Hepatocyte (in vitro differentiated cells): ENCODE measurements around the gene OVOL1.

ENCODE experiments used
- EZH2 ChIP-seq: fragments of 200-600 bp; sonication (generic); IDR thresholded peaks from 2 replicates; pipeline ENCODE4 v1.6.1; 2016; ENCODE audit warnings: antibody characterized with exemption, mild to moderate bottlenecking, borderline replicate concordance
- EZH2phosphoT487 ChIP-seq: fragments of 200-600 bp; sonication (generic); IDR thresholded peaks from one replicate; pipeline ENCODE4 v1.6.1; 2018; ENCODE audit warnings: antibody characterized with exemption, mild to moderate bottlenecking, low read depth, moderate library complexity; ENCODE audit not compliant: unreplicated experiment, severe bottlenecking
- TF ChIP-seq, protein P1 (sequence below): fragments of 200-600 bp; sonication (generic); IDR thresholded peaks from 2 replicates; pipeline ENCODE4 v1.5.1; 2016; ENCODE audit warnings: antibody characterized with exemption, mild to moderate bottlenecking; ENCODE audit not compliant: poor library complexity

DNA sequence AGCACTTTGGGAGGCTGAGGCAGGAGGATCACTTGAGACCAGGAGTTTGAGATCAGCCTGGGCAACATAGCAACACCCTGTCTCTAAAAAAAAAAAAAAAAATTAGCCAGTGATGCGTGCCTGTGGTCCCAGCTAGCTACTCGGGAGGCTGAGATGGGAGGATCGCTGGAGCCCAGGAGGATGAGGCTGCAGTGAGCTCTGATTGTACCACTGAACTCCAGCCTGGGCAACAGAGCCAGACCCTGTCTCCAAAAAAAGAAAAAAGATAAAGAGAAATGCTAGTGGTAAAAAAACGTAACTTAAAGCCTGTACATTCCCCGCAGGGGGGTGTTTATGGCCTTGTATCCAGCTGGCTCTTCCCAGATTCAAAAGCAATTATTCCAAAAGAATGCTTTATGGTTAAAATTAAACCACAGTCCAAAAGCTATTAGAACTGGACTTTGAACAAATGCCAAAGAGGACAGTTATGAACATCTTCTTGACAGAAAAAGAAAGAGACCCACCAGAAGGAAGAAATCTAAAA is 30.5 kb downstream of the OVOL1 start:
- TF ChIP-seq, protein P1, sequence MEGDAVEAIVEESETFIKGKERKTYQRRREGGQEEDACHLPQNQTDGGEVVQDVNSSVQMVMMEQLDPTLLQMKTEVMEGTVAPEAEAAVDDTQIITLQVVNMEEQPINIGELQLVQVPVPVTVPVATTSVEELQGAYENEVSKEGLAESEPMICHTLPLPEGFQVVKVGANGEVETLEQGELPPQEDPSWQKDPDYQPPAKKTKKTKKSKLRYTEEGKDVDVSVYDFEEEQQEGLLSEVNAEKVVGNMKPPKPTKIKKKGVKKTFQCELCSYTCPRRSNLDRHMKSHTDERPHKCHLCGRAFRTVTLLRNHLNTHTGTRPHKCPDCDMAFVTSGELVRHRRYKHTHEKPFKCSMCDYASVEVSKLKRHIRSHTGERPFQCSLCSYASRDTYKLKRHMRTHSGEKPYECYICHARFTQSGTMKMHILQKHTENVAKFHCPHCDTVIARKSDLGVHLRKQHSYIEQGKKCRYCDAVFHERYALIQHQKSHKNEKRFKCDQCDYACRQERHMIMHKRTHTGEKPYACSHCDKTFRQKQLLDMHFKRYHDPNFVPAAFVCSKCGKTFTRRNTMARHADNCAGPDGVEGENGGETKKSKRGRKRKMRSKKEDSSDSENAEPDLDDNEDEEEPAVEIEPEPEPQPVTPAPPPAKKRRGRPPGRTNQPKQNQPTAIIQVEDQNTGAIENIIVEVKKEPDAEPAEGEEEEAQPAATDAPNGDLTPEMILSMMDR = no peak
- TF ChIP-seq EZH2 = no peak
- no peak for TF ChIP-seq EZH2phosphoT487
